HG03432 (cell line): ENCODE results near the gene NRL.
A peak's percentile ranks its signal among the peaks of the same experiment; 100 is the strongest.

ENCODE experiments used
- ATAC-seq: cut with Tn5 transposase; IDR thresholded peaks from one replicate; pipeline ENCODE4 v1.9.1; 2021; ENCODE audit warnings: mild to moderate bottlenecking, moderate library complexity; ENCODE audit not compliant: unreplicated experiment

Gene NRL

GRCh38 chr14:24068711-24069410 is 45.9 kb downstream of the NRL start:
- no peak for ATAC-seq

GRCh38 chr14:24067133-24068082 is 47.3 kb downstream of the NRL start:
- no peak for ATAC-seq

- ATAC-seq, result no peak
These were observed 48.1 kb downstream of the NRL start for GRCh38 chr14:24066496-24067132.

- ATAC-seq, result no peak
These were observed 49.3 kb downstream of the NRL start for GRCh38 chr14:24065408-24065807.

GRCh38 chr14:24064856-24065255 is 49.9 kb downstream of the NRL start:
- no peak for ATAC-seq

GRCh38 chr14:24064091-24064795 is 50.5 kb downstream of the NRL start:
- ATAC-seq, result no peak

GRCh38 chr14:24063263-24063836 is 51.4 kb downstream of the NRL start:
- no peak for ATAC-seq

GRCh38 chr14:24062216-24062980 is 52.4 kb downstream of the NRL start:
- ATAC-seq, result no peak

GRCh38 chr14:24060984-24061913 is 53.5 kb downstream of the NRL start:
- ATAC-seq, result no peak

GRCh38 chr14:24060443-24060842 is 54.3 kb downstream of the NRL start:
- ATAC-seq, result no peak

- ATAC-seq, result no peak
These were observed 54.8 kb downstream of the NRL start for GRCh38 chr14:24059841-24060388.

GRCh38 chr14:24058951-24059475 is 55.7 kb downstream of the NRL start:
- no peak for ATAC-seq

- ATAC-seq, result peak; percentile 58
These were observed 56.3 kb downstream of the NRL start for GRCh38 chr14:24058260-24058950.

GRCh38 chr14:24057867-24058259 is 56.9 kb downstream of the NRL start:
- ATAC-seq, result no peak

GRCh38 chr14:24057271-24057670 is 57.5 kb downstream of the NRL start:
- no peak for ATAC-seq

GRCh38 chr14:24056800-24057184 is 58.0 kb downstream of the NRL start:
- ATAC-seq, result no peak

- ATAC-seq, result no peak
These were observed 58.6 kb downstream of the NRL start for GRCh38 chr14:24055971-24056799.
